Mesodermal cell (in vitro differentiated cells): Measurements from ENCODE around the gene RPL27A.

ENCODE experiments used
- H3K27ac ChIP-seq: 2 replicates; pipeline ENCODE4 v1.7.0; 2013; ENCODE audit warnings: mild to moderate bottlenecking, low read depth, low read length, moderate library complexity; ENCODE audit not compliant: severe bottlenecking
- H3K36me3 ChIP-seq: 2 replicates; pipeline ENCODE4 v1.7.1; 2013; ENCODE audit warnings: mild to moderate bottlenecking, low read length, moderate library complexity; ENCODE audit not compliant: control insufficient read depth, insufficient read depth
- H3K4me1 ChIP-seq: one replicate; pipeline ENCODE4 v1.7.1; 2013; ENCODE audit warnings: mild to moderate bottlenecking, low read length; ENCODE audit not compliant: insufficient read depth, control insufficient read depth, poor library complexity, severe bottlenecking
- H3K4me3 ChIP-seq: 2 replicates; pipeline ENCODE4 v1.7.0; 2013; ENCODE audit warnings: low read length, control low read depth, mild to moderate bottlenecking; ENCODE audit not compliant: insufficient read depth, poor library complexity, severe bottlenecking; ENCODE audit errors: extremely low read depth
- H3K9me3 ChIP-seq: 2 replicates; pipeline ENCODE4 v1.7.1; 2013; ENCODE audit warnings: mild to moderate bottlenecking, low read length, moderate library complexity; ENCODE audit not compliant: control insufficient read depth
- WGBS, 2 experiments: methylation state at CpG; one replicate each; pipeline ENCODE4 v1.1.5; 2013; ENCODE audit warnings: missing lambda C conversion rate in 2 of 2; ENCODE audit not compliant: insufficient coverage in 2 of 2; 5-methylcytosine and 5-hydroxymethylcytosine counted together

The RPL27A gene

DNA sequence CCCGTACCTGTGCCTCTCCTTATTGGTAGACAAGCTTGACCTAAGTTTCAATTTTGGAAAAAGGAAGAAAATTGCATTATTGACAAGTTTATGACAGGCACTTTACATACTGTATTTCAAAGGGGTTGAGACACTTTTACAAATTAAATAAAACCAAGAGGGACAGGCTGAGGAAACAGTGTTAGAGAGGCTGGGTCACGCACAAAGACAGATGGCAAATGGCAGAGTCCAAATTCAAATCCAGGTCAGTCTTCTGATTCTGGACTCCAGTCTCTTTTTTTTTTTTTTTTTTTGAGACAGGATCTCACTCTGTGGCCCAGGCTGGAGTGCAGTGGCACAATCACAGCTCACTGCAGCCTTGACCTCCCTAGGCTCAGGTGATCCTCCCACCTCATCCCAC lies 10.2 kb upstream of the RPL27A start:
- Histone ChIP-seq H3K4me1 (peaks cover 10% of the 10 kb centered on the region), H3K4me3 (no peak overlapping the region), H3K36me3 (peaks cover 11% of the 10 kb centered on the region), H3K27ac (peak overlapping the region; percentile 84), H3K9me3 (no peaks in the 10 kb centered on the region)
- WGBS, 2 experiments: 88 to 100% methylated on average over 1 to 2 of the region's 2 CpGs

DNA sequence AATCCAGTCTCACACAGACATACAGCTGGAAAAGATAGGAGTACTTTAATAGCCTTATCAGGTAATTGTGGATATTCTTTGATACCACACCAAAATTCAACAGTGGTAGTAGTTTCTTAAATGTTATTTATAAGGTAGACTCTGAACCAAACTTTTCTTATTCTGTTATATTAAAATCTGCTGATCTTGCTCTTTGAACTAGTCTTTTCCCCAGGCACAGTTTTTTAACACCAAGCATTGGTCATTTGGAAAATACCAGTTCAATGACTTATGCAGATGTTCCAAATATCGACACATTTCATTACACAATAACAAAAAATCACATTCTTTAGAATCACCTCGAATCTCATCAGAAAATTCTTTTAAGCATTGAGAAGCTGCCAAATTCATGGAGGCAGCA lies 7.7 kb upstream of the RPL27A start:
- Histone ChIP-seq H3K4me3 (no peak overlapping the region), H3K27ac (no peak overlapping the region), H3K4me1 (peaks cover 10% of the 10 kb centered on the region), H3K36me3 (peaks cover 3% of the 10 kb centered on the region), H3K9me3 (no peaks in the 10 kb centered on the region)
- WGBS, 2 experiments: 64 to 80% methylated on average over 2 of the region's 2 CpGs

DNA sequence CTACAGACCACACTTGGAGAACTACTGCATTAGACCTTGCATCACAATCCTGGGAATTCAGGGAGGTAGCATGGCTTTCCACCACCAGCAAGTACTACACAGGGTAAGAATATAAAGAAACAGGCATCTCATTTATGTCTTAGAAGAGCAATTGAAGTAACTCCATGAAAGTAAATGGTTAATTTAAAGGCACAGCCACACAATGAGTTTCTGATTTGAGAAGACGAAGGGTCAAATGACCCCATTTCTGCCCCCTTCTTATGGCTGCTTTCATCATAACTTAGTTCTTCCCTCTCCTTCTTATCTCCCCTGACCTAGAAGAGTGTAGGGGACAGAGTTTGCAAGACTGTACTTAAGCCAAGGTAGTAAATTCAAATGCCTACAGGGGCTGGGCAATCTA lies 6.1 kb upstream of the RPL27A start:
- Histone ChIP-seq H3K36me3 (no peaks in the 10 kb centered on the region), H3K4me1 (peaks cover 5% of the 10 kb centered on the region), H3K27ac (no peak overlapping the region), H3K9me3 (no peaks in the 10 kb centered on the region), H3K4me3 (no peak overlapping the region)
- WGBS, 2 experiments: 80% methylated on average over 1 of the region's 1 CpG; no CpG with 5 or more reads in 1 of the 2 experiments

- WGBS, 2 experiments: 100% methylated on average over 1 of the region's 1 CpG; no CpG with 5 or more reads in 1 of the 2 experiments
- Histone ChIP-seq H3K4me3 (no peak overlapping the region), H3K27ac (no peak overlapping the region), H3K4me1 (no peaks in the 10 kb centered on the region), H3K9me3 (no peaks in the 10 kb centered on the region), H3K36me3 (peaks cover 10% of the 10 kb centered on the region)
Observed at GRCh38 chr11:8679006-8679405, 3.6 kb upstream of the RPL27A start.

DNA sequence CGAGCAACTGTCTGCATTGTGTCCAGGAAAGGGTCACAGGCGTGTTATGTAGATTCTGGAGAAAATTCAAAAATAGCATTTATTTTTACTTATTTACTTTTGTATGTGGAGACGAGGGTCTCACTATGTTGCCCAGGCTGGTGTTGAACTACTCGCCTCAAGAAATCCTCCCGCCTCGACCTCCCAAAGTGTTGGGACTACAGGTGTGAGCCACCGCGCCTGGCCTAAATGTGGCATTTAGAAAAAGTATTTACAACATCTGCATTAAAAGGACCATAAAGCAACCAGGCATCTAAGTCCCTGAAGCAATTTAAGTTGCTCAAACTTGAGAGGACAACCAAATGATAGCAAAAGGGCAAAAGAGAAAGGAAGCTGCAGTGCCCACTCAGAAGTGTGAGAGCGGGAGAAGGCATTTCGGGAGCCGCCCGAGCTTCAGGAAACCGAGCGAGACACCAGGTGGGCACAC lies 722 bp upstream of the RPL27A start:
- Histone ChIP-seq H3K4me3 (peak overlapping the region; percentile 99), H3K9me3 (no peaks in the 10 kb centered on the region), H3K36me3 (peaks cover 38% of the 10 kb centered on the region), H3K27ac (peak overlapping the region; percentile 77), H3K4me1 (peaks cover 19% of the 10 kb centered on the region)
- 6 to 16% methylated on average over 6 to 8 of the region's 14 CpGs for WGBS, 2 experiments

DNA sequence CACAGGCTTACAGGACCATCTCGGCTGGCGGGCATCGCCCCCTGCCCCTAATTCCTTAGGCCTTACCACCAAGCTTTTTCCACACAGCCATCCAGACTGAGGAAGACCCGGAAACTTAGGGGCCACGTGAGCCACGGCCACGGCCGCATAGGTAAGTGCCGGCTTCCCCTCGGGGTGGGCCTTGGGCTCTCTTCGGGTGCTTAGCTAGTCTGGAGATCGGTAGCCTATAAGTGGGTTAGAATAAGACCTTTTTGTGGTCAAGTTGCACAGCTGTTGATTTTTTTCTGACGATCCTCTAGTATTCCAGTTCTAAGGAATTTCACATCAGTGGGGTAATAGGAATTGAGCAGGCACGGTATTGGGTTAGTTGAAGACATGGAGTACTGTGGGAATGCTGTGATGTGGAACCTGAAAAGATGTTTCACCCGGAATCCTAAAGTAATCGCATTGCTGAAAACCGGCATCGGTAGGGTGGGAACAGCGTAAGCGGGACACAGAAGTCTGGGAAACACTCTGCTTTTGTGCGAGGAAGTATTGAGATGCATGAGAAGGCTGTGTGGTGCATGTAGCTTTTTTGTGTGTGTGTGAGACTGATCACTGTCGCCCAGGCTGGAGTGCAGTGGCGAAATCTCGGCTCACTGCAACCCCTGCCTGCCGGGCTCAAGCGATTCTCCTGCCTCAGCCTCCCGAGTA lies 669 bp downstream of the RPL27A start:
- H3K4me1 ChIP-seq: peaks cover 26% of the 10 kb centered on the region
- H3K4me3 ChIP-seq: peak overlapping the region; percentile 99
- 1 to 2% methylated on average over 18 to 24 of the region's 27 CpGs for WGBS, 2 experiments
- peak overlapping the region; percentile 88 for H3K27ac ChIP-seq
- H3K36me3 ChIP-seq: peaks cover 44% of the 10 kb centered on the region
- no peaks in the 10 kb centered on the region for H3K9me3 ChIP-seq

- peak overlapping the region; percentile 99 for H3K4me3 ChIP-seq
- H3K4me1 ChIP-seq: peaks cover 29% of the 10 kb centered on the region
- 98 to 100% methylated on average over 2 to 5 of the region's 6 CpGs for WGBS, 2 experiments
- H3K36me3 ChIP-seq: peaks cover 44% of the 10 kb centered on the region
- no peaks in the 10 kb centered on the region for H3K9me3 ChIP-seq
- peak overlapping the region; percentile 36 for H3K27ac ChIP-seq
Observed at GRCh38 chr11:8684600-8685290, 2.2 kb downstream of the RPL27A start.

DNA sequence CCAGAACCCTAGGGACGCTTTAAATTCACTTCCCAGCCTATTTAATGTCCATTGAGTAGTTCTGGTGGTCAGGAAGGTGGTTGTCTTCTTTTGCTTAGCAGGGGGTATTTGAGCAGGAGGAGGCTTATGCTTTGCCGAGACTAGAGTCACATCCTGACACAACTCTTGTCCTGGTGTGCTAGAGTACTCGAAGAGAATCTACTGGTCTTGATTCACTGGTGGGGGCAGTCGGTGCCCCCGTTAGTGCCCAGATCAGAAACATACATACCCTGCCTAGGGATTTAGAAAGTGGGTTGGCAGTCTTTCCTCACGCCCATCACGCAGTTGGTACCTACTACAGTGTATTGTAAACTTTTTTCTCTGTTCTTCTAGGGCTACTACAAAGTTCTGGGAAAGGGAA lies 2.7 kb downstream of the RPL27A start:
- peaks cover 29% of the 10 kb centered on the region for H3K4me1 ChIP-seq
- peak overlapping the region; percentile 36 for H3K27ac ChIP-seq
- 90 to 93% methylated on average over 4 of the region's 7 CpGs for WGBS, 2 experiments
- peaks cover 48% of the 10 kb centered on the region for H3K36me3 ChIP-seq
- peak overlapping the region; percentile 99 for H3K4me3 ChIP-seq
- no peaks in the 10 kb centered on the region for H3K9me3 ChIP-seq

GRCh38 chr11:8685820-8686219 lies 3.2 kb downstream of the RPL27A start:
- Histone ChIP-seq H3K4me1 (peaks cover 29% of the 10 kb centered on the region), H3K4me3 (no peak overlapping the region), H3K36me3 (peaks cover 53% of the 10 kb centered on the region), H3K27ac (no peak overlapping the region), H3K9me3 (no peaks in the 10 kb centered on the region)
- no CpG with 5 or more reads among the region's 2 CpGs for WGBS, 2 experiments

DNA sequence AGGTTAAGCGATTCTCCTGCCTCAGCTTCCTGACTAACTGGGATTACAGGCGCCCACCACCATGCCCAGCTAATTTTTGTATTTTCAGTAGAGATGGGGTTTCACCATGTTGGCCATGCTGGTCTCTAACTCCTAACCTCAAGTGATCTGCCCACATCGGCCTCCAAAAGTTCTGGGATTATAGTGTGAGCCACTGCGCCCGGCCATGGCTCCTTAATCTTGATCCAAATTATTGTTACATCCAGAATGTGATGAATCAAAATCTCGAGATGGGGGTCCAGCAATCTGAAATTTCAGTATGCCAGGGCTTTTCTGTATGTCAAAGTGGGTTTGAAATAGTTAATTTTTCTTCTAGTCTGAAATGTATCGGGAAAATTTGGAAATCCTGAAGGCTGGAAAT lies 3.7 kb downstream of the RPL27A start:
- Histone ChIP-seq H3K36me3 (peaks cover 58% of the 10 kb centered on the region), H3K27ac (no peak overlapping the region), H3K9me3 (no peaks in the 10 kb centered on the region), H3K4me3 (no peak overlapping the region), H3K4me1 (peaks cover 29% of the 10 kb centered on the region)
- 92 to 96% methylated on average over 3 to 5 of the region's 7 CpGs for WGBS, 2 experiments
